ENCODE results near the gene TAF1C. TPM values are rescaled to one million over a fixed set of nuclear protein-coding genes. Genes with fewer than 3 reads are reported as not detected.

The TAF1C gene
- total and polyA plus RNA-seq, 9 of the 15 experiments (the other 6 are each of a cell fraction or from before 2014, with no cell fraction given), result 1.5 to 74.8 (median 21.0) TPM

GRCh38 chr16:84234321-84235241 is 47.7 kb upstream of the TAF1C start:
- 11% methylated on average over 21 of the region's 21 CpGs for WGBS (ENCODE audit: insufficient coverage, low coverage, missing lambda C conversion rate)
- no TSS peak for BruUV-seq (replicated peaks)
- CTCF ChIA-PET (ENCODE audit: low intra/inter-chr PET ratio), result no interaction called here
- FAIRE-seq (no peak), DNase-seq (ENCODE audit: extremely low read depth in 1 of 4, low spot score in 3 of 4) (no peak), ATAC-seq (no peak)
- intact Hi-C loops (cut with micrococcal nuclease) (no loop called here), in situ Hi-C loops (cut with MboI) (no loop called here)
- Histone ChIP-seq H3K9ac (ENCODE audit: insufficient read depth in 1 of 2, low read depth in 2 of 2, low read length in 2 of 2) (no peak overlapping the region), H3K79me2 (ENCODE audit: control insufficient read depth, insufficient read depth, low read length) (no peaks in the 10 kb centered on the region), H3K9me1 (ENCODE audit: control insufficient read depth, insufficient read depth, low read length) (no peaks in the 10 kb centered on the region), H3K36me3 (ENCODE audit: control insufficient read depth, insufficient read depth, low read length) (no peaks in the 10 kb centered on the region), H3K27me3 (ENCODE audit: control insufficient read depth in 2 of 2, insufficient read depth in 2 of 2, low read length in 2 of 2) (peaks cover 48 to 64% of the 10 kb centered on the region in 2 experiments), H3K4me2 (ENCODE audit: insufficient read depth, low read length) (no peak overlapping the region), H2AFZ (ENCODE audit: low read depth, low read length) (no peak overlapping the region), H3K4me3 (no peak overlapping the region), H3K9me3 (replicated peaks; ENCODE audit: control insufficient read depth, insufficient read depth, low read depth, low read length) (no peaks in the 10 kb centered on the region), H3K4me1 (replicated peaks in 1 of 2; ENCODE audit: control insufficient read depth in 2 of 2, insufficient read depth in 2 of 2, low read length in 2 of 2) (peaks cover 0 to 11% of the 10 kb centered on the region in 2 experiments; a peak in 1 of 5 replicates), H3K27ac (ENCODE audit: extremely low read depth, low read depth, low read length) (no peak overlapping the region), H4K20me1 (replicated peaks; ENCODE audit: control insufficient read depth, insufficient read depth, low read length) (peaks cover 13% of the 10 kb centered on the region; the same call in 1 of the 2 replicates)
- no peak for TF ChIP-seq OTX1 (CRISPR knock-in tag; IDR thresholded peaks at IDR 0.05)
- TF ChIP-seq LCOR (CRISPR knock-in tag; IDR thresholded peaks at IDR 0.05), result no peak
- TF ChIP-seq SMAD4 (CRISPR knock-in tag; conservative IDR thresholded peaks at IDR 0.05), result no peak
- POLR2A ChIA-PET, result interaction anchor here (0.6 to 0.7 kb wide), 2 partner anchors 117 to 773 kb away, joined by 3 read pairs; no protein-coding TSS in a partner anchor

- WGBS (ENCODE audit: insufficient coverage, low coverage, missing lambda C conversion rate), result 6% methylated on average over 8 of the region's 9 CpGs
- CTCF ChIA-PET (ENCODE audit: low intra/inter-chr PET ratio), result no interaction called here
- Histone ChIP-seq H3K79me2 (ENCODE audit: control insufficient read depth, insufficient read depth, low read length) (no peaks in the 10 kb centered on the region), H3K9ac (ENCODE audit: insufficient read depth in 1 of 2, low read depth in 2 of 2, low read length in 2 of 2) (no peak overlapping the region), H3K9me3 (replicated peaks; ENCODE audit: control insufficient read depth, insufficient read depth, low read depth, low read length) (no peaks in the 10 kb centered on the region), H3K27me3 (ENCODE audit: control insufficient read depth in 2 of 2, insufficient read depth in 2 of 2, low read length in 2 of 2) (peaks cover 42 to 67% of the 10 kb centered on the region in 2 experiments), H4K20me1 (replicated peaks; ENCODE audit: control insufficient read depth, insufficient read depth, low read length) (peaks cover 13% of the 10 kb centered on the region; the same call in 1 of the 2 replicates), H3K36me3 (ENCODE audit: control insufficient read depth, insufficient read depth, low read length) (no peaks in the 10 kb centered on the region), H3K4me2 (ENCODE audit: insufficient read depth, low read length) (no peak overlapping the region), H3K9me1 (ENCODE audit: control insufficient read depth, insufficient read depth, low read length) (no peaks in the 10 kb centered on the region), H3K27ac (ENCODE audit: extremely low read depth, low read depth, low read length) (no peak overlapping the region), H3K4me1 (replicated peaks in 1 of 2; ENCODE audit: control insufficient read depth in 2 of 2, insufficient read depth in 2 of 2, low read length in 2 of 2) (peaks cover under 1 to 13% of the 10 kb centered on the region in 2 experiments; a peak in 3 of 5 replicates), H3K4me3 (no peak overlapping the region), H2AFZ (ENCODE audit: low read depth, low read length) (no peak overlapping the region)
- intact Hi-C loops (cut with micrococcal nuclease) (no loop called here), in situ Hi-C loops (cut with MboI) (no loop called here)
- ATAC-seq, result no peak
- no TSS peak for BruUV-seq (replicated peaks)
- POLR2A ChIA-PET, result interaction anchor here (0.6 kb wide), 1 partner anchor 774 kb away, joined by 3 read pairs; no protein-coding TSS in a partner anchor
- DNase-seq (ENCODE audit: extremely low read depth in 1 of 4, low spot score in 3 of 4), result no peak
- FAIRE-seq, result no peak
- TF ChIP-seq ESRRB (CRISPR knock-in tag; IDR thresholded peaks at IDR 0.05; ENCODE audit: borderline replicate concordance) (no peak), HDAC6 (IDR thresholded peaks at IDR 0.05; ENCODE audit: low read depth, low read length) (no peak), ZNF79 (CRISPR knock-in tag; IDR thresholded peaks at IDR 0.05; ENCODE audit: low read depth) (no peak), BCOR (IDR thresholded peaks at IDR 0.05) (peak; percentile 86), HMGN3 (IDR thresholded peaks at IDR 0.05; ENCODE audit: borderline replicate concordance, extremely low read depth, insufficient read length, low read depth, low read length) (no peak), SMARCA5 (IDR thresholded peaks at IDR 0.05) (peak; percentile 48; the same call in 1 of the 2 replicates), ZNF586 (CRISPR knock-in tag; conservative IDR thresholded peaks at IDR 0.05) (no peak), ADNP (tag; IDR thresholded peaks at IDR 0.05) (peak; percentile 65; the same call in 1 of the 2 replicates), ZHX1 (conservative IDR thresholded peaks at IDR 0.05; ENCODE audit: low read length) (no peak), KDM1A (IDR thresholded peaks at IDR 0.05) (peak; percentile 44 to 65; a peak in 3 of 4 replicates)
Measured at GRCh38 chr16:84233748-84234147, 46.9 kb upstream of the TAF1C start.
